Fibroblast of peridontal ligament (primary cell): ENCODE results near the gene PIGZ.

Experiments used
- DNase-seq: peaks from one replicate; pipeline ENCODE4 v3.0.0-alpha.2; 2010; ENCODE audit errors: extremely low read depth

The PIGZ gene

DNA sequence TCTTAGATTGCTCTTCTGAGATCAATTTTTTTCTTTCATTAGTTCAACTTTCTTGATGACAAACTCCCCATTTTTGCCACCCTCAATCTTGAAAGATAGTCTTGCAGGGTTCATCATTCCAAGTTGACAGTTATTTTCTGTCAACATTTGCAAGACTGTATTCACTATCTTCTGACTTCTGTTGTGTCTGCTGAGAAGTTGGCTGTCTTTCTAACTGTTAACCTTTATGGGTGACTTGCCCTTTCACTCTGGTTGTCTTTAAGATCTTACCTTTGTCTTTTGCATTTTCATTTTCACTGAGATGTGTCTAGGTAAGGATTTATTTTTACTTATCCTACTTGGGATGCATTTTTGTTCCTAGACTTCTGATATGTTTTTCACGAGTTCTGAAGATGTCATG lies 14.6 kb upstream of the PIGZ start:
- DNase-seq = no peak

DNA sequence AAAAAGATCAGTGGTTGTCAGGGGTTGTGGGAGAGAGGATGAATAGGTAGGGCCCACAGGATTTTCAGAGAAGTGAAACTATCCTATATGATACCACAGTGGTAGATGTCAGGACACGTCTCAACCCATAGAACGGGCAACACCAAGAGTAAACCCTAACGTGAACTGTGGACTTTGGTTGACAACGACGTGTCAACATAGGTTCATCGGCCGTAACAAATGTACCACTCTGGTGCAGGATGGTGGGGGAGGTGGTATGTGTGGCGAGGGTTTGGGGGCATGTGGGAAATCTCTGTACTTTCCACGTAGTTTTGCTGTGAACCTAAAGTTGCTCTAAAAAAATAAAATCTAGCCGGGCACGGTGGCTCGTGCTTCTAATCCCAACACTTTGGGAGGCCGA lies 13.0 kb upstream of the PIGZ start:
- DNase-seq = no peak

GRCh38 chr3:196979545-196979944 lies 10.9 kb upstream of the PIGZ start:
- peak; percentile 78 for DNase-seq

DNA sequence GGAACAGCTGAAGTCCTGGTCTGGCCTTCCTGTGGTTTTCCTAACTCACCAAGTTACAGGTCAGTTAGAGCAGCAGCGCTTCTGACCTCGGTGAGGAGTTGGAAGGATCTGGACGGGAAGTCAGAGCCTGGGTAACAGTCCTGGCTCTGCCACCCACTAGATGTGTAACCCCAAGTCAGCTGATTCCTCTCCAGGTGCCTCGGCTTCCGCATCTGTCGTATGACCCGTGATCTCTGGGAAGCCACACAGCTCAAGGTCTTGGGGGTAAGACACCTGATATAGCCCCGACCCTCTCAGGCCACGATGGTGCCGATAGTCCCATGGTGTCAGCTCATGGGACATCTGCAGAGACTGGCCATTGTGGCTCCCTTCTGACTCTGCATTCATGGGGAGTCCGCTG lies 8.3 kb upstream of the PIGZ start:
- no peak for DNase-seq

DNA sequence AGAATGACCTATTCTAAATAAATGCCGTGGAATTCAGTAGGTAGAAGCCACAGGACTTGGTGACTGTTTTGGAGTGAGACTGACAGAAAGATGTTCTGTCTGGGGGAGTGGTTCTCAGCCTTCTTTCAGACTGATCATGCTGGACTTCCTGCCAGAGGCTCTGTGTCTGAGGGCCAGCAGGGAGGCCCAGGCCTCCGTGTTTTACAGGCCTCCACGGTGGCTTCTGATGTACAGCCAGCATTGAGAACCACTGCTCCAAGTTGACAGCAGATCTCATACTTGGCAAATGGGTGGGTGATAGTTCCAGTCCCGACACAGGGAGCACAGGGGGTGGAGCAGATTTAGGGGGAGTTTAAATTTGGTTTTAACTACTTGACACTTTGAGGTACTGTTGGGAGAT lies 6.7 kb upstream of the PIGZ start:
- DNase-seq = no peak

DNA sequence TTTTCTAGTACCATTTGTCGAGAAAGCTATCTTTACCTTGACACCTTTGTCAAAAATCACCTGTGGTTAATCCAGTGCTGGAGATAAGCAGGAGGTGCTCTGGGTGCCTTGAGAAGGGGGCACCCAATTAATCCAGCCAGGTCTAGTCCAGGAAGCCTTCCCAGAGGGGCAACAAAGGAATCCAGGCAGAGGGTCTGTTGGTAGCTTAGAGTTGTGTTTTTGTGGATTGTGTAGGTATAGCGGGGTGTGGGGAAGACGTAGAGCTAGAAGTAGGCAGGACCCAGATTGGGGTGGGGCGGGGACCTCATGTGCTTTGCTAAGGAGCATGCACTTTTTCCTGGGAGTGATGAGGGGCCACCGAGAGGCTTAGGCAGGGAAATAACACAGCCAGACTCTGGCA lies 6.0 kb upstream of the PIGZ start:
- no peak for DNase-seq

GRCh38 chr3:196971094-196971698 lies 2.6 kb upstream of the PIGZ start:
- no peak for DNase-seq

DNA sequence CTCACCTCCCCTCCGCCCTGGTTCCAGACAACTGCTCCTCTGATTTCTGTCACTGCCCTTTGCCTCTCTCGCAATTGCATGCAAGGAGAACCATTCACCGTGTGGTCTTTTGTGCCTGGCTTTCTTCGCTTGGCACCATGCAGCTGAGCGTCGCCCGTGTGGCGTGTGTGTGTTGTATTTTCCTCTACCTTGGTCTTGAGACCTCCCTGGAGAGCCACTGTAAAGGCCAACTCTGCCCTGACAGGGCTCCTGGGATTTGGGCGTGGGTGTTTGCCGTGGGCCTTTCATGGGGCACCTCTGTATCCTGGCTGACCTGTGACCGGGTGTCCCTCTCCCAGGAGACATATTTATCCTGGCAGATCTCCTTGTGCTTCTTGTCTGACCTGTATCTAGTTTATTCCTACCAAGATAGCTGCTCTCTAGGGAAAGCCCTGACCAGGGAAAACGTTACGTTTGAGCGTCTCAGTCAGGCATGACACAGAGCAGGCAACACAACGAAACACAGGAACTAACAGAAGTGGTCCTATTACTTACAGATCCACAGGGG lies 2.0 kb upstream of the PIGZ start:
- DNase-seq = no peak

GRCh38 chr3:196969660-196970546 lies 1.3 kb upstream of the PIGZ start:
- DNase-seq = peak; percentile 23

GRCh38 chr3:196969134-196969659 lies 564 bp upstream of the PIGZ start:
- DNase-seq = no peak

GRCh38 chr3:196967412-196968232 lies 1.0 kb downstream of the PIGZ start:
- no peak for DNase-seq

GRCh38 chr3:196966526-196967401 lies 1.9 kb downstream of the PIGZ start:
- DNase-seq = no peak

DNA sequence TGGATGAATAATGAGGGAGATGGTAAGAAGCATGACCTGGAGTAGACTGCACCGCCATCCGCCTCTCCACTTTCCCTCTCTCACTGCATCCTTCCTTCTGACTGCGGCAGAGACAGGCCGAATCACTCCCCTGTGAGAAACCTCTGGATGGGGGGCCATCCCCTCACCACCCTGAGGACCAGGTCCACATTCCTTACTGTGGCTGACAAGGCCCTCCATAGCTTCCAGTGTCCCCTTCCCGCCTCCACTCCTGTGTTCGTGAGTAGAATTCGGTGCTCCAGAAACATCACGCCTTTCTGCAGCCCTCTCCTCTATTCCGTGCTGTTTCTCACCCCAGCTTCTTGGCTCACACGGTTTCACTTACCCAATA lies 2.8 kb downstream of the PIGZ start:
- DNase-seq = no peak

- no peak for DNase-seq
These were observed 3.4 kb downstream of the PIGZ start for GRCh38 chr3:196965112-196965803.

- DNase-seq = no peak
These were observed 5.0 kb downstream of the PIGZ start for GRCh38 chr3:196963631-196963953.

DNA sequence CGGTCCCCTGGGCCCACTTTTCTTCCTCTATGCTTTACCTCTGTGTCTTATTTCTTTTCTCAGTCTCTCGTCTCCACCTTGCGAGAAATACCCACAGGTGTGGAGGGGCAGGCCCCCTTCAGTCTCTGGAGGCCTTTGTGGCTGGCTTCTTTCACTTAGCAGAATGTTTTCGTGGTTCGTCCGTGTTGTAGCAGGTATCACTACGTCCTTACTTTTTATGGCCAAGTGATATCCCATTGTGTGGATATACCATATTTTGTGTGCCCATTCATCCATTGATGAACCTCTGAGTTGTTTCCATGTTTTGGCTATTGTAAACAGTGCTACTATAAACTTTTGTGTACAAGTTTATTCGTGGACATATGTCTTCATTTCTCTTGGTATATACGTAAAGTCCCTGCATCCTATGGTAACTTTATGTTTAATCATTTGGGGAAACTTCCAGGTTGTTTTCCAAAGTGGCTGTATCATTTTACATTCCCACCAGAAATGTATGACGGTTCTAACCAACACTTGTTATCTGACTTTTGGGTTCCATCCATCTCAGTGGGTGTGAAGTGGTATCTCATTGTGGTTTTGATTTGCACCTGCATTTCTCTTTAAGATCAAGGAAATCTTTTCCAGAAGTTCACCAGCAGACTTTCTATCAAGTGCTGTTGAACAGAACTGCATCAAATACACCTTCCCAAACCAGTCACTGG lies 5.6 kb downstream of the PIGZ start:
- DNase-seq = no peak

GRCh38 chr3:196962108-196962929 lies 6.3 kb downstream of the PIGZ start:
- no peak for DNase-seq

- no peak for DNase-seq
These were observed 13.8 kb downstream of the PIGZ start for GRCh38 chr3:196954832-196955231.

- no peak for DNase-seq
These were observed 17.3 kb downstream of the PIGZ start for GRCh38 chr3:196951371-196951770.
